ENCODE data around the gene ESAM.

The ESAM gene

DNA sequence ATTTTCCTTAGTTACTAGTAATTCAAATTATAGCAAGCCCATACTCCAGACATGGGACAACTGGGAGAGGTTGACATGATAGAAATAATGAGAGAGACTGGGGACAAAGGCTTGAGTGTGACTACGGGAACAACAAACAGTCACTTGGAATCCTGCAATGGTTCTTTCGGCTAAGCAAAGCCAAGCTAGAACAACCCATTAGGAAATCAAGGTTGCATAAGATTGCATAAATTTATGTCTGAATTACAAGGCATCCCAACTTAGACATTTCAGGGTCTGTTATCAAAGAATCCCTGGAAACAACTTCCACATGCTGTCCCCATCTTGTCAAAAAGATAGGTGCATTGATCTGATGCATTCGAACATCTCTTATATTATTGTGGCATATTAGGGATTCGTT lies 32.5 kb downstream of the ESAM start:
- TF ChIP-seq, protein P1, sequence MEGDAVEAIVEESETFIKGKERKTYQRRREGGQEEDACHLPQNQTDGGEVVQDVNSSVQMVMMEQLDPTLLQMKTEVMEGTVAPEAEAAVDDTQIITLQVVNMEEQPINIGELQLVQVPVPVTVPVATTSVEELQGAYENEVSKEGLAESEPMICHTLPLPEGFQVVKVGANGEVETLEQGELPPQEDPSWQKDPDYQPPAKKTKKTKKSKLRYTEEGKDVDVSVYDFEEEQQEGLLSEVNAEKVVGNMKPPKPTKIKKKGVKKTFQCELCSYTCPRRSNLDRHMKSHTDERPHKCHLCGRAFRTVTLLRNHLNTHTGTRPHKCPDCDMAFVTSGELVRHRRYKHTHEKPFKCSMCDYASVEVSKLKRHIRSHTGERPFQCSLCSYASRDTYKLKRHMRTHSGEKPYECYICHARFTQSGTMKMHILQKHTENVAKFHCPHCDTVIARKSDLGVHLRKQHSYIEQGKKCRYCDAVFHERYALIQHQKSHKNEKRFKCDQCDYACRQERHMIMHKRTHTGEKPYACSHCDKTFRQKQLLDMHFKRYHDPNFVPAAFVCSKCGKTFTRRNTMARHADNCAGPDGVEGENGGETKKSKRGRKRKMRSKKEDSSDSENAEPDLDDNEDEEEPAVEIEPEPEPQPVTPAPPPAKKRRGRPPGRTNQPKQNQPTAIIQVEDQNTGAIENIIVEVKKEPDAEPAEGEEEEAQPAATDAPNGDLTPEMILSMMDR (IDR thresholded peaks at IDR 0.05; ENCODE audit: low read length, missing control alignments), result no peak
- DNase-seq (ENCODE audit: low read depth), result no peak
- no peak overlapping the region for H3K4me3 ChIP-seq (replicated peaks; ENCODE audit: low read depth, low read length)

DNA sequence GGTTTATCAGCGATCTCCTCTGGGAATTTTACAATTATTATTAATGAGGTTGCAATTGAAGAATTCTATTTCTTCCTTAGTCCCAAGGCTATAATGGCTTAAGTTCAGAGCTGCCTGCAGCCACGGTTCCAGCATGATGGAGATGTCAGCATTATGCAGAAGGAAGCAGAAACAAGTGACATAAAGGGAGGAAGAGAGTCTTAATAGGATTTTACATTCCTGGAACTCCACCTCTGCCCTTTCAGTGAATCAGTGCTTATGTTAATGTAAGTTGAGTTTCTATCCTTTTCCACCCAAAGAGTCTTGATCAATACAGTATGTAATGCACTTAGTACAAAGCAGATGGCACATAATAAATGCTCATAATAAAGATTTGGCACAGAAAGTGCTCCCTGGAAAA lies 34.0 kb downstream of the ESAM start:
- DNase-seq (ENCODE audit: low read depth), result no peak
- TF ChIP-seq, protein P1 (IDR thresholded peaks at IDR 0.05; ENCODE audit: low read length, missing control alignments), result no peak
- H3K4me3 ChIP-seq (replicated peaks; ENCODE audit: low read depth, low read length), result no peak overlapping the region

DNA sequence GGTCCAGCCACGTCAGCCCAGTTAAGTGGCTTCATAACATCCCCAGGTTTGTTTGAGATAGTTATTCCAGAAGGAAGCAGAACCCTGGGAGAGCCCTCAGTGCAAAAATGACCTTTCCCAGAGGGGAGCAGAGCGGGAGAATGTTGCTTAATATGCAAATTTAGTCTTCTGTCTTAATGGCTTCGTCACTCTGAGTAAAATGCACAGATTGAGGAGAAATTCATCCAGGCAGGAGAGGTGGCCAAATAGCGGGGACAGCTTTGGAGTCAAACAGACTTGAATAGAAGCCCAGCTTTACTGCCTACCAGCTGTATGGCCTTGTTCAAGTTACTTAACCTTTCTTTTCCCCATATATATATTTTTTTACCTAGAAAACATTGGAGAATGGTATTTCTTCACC lies 34.6 kb downstream of the ESAM start:
- no peak overlapping the region for H3K4me3 ChIP-seq (replicated peaks; ENCODE audit: low read depth, low read length)
- no peak for DNase-seq (ENCODE audit: low read depth)
- TF ChIP-seq, protein P1 (IDR thresholded peaks at IDR 0.05; ENCODE audit: low read length, missing control alignments), result no peak

DNA sequence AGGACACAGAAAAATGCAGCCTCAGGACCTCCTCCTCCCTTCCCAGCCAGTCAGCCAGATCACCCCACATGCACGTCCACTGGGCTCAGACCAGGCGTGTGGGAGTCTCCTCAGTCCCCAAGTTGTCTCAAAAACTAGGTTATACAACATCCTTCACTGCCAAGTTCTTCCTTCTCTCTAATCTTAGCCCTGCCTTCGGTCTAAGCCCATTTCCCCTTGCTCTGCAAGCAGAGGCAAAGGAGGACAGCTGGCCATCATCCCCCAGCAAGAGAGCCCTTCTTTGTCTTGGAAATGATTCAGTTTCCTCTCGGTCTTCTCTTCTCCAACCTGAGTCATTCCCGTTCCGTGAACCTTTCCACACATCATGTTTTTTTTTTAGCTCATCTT lies 36.4 kb downstream of the ESAM start:
- peak; percentile 89 for DNase-seq (ENCODE audit: low read depth)

DNA sequence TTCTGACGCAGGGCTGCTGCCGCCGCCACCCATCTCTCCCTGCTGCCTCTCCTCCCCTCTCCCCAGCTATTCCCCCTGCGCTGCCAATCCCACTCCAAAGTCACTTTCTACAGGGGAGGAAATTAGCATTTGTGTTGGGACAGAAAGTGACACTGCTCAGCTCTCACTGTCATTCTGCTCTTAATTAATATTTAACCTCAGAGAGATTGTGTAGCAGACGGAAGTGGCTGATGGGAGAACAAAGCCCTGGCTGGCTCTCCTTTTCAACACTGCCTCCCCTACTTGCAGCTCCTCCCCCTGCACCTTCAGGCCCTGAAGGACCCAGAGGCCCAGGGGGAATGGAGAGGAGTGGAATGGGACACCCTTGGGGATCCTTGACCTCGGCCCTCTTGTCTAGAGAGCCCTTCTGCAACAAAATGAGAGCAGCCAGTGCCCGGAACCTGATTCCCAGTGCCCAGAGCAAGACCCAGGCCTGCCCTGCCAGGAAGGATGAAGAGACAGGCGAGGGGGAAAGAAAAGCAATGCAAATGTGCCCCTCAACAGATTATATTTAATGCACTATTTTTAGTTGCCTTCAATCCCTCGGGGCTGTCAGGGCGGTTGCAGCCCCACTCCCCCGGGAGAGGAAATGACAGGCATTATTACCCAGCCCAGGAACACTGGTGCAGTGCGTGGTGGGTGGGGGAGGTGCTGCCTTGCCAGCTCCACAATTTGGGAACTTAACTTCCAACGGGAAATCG lies 36.9 kb downstream of the ESAM start:
- H3K4me3 ChIP-seq (replicated peaks; ENCODE audit: low read depth, low read length), result peak overlapping the region; percentile 13
- TF ChIP-seq, protein P1 (IDR thresholded peaks at IDR 0.05; ENCODE audit: low read length, missing control alignments), result no peak
- no peak for DNase-seq (ENCODE audit: low read depth)

More for the DNA sequence above, 36.4 kb downstream of the ESAM start:
- TF ChIP-seq, protein P1 (IDR thresholded peaks at IDR 0.05; ENCODE audit: low read length, missing control alignments), result no peak
- H3K4me3 ChIP-seq (replicated peaks; ENCODE audit: low read depth, low read length), result peak overlapping the region; percentile 13

DNA sequence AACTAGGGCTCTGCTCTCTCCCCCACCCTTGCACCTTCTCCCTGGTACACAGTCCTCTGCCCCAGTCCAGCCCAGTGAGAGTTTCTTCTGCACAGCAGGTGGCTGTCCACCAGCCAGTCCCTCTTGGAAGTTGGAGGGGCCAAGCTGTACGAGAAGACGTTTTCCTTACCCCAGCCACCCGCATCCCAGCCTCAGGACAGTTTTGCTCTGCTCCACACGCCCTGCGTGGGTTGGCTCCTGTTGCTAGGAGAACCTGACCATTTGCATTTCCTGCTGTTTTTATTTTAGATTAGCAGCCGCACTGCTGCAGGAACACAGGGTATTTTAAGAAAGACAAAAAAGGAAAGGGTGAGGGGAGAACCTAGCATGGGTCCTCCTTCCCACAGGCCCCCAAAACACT lies 39.9 kb downstream of the ESAM start:
- no peak overlapping the region for H3K4me3 ChIP-seq (replicated peaks; ENCODE audit: low read depth, low read length)
- no peak for DNase-seq (ENCODE audit: low read depth)
- TF ChIP-seq, protein P1 (IDR thresholded peaks at IDR 0.05; ENCODE audit: low read length, missing control alignments), result no peak

DNA sequence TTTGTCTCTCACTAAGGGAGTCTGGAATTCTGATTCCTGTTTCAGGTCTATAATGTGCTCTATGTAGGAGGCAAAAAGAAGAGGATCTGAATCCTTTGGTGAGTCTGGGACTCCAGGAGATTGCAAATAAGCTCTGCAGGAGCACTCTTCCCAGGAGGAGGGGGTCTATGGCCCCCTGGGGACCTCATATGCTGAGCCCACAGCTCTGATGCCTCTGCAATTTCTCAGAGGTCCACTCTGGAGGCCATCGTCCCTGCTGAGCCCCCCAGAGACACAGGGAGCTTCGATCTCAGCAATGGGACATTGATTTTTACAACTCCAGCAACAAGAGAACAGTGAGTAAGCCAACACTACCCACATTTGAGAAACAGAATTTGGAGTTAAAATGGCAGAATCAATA lies 42.6 kb downstream of the ESAM start:
- TF ChIP-seq, protein P1 (IDR thresholded peaks at IDR 0.05; ENCODE audit: low read length, missing control alignments), result no peak
- DNase-seq (ENCODE audit: low read depth), result no peak

More for the DNA sequence above, 42.6 kb downstream of the ESAM start:
- no peak overlapping the region for H3K4me3 ChIP-seq (replicated peaks; ENCODE audit: low read depth, low read length)
